ENCODE measurements around the gene DLG2.
"Not testable (repeated sequence)": the region's sequence is repeated elsewhere in the genome, so short reads cannot be mapped to it uniquely, and the experiment has no call there.

DLG2 gene

DNA sequence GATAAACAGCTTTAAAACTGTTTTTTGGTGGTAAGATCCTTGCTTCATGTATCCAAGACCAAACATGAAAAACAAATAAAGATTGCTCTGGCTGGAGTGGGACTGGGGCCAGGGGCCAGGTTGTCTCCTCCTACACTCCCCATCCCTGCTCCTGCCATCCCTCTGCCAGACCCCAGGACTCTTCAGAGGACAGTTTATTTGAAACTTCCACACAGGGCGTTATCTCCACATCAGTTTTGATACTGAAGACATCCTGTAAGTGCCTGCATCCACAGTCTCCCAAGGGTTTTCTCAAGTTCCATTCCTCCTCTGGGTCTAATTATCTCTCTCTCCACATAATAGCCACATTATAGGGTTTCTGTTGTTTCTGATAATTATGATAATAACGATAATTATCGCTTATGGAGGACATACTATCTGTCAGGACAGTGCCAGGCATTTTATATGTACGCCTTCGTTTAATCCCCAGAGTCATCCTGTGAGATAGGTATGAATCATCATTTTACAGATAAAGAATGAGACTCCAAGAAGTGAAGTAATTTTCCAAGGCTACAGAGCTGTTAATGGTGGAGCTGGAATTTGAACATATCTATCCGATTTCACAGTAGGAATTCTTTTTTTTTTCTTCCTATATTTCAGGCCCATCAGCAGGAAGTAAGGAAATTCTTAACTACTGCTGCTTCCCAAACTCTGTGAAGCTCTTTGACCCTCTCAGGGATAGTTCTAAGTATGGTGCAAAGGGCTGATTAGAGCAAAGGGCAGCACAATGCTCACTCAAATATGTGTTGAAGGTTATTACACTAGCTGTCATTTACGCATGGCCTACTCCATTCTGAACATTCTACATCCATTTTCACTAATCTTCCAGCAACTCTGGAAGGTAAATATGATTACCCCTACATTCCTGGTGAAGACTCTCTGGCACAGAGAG, 1852.9 kb downstream of the DLG2 start:
- DNase-seq (ENCODE audit: low spot score), result no peak

- no peak for DNase-seq (ENCODE audit: low spot score)
Measured at GRCh38 chr11:83768489-83768888, 1858.7 kb downstream of the DLG2 start.

- DNase-seq (ENCODE audit: low spot score), result no peak
Measured at GRCh38 chr11:83766932-83767331, 1860.2 kb downstream of the DLG2 start.

- DNase-seq (ENCODE audit: low spot score), result no peak
Measured at GRCh38 chr11:83764643-83765042, 1862.5 kb downstream of the DLG2 start.

- DNase-seq (ENCODE audit: low spot score), result no peak
Measured at GRCh38 chr11:83760932-83761331, 1866.2 kb downstream of the DLG2 start.

DNA sequence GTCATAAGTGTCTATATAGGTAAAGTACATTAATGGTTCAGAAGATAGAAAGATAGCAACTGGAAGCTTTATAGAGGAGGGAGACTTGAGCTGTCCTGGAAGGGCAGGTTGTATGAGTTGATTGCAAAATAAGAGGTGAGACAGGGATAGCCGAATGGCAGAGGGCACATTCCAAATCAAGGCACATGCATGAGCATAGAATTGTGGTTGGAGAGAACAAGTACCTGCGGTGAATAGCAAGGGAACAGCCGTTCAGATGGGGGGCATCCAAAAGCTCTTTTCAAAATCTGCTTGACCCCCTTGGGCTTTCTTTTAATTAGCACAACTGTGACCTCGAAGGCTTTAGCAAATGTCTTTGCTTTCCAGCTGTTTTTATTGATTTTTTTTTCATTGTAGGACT, 1868.0 kb downstream of the DLG2 start:
- DNase-seq (ENCODE audit: low spot score), result no peak

- DNase-seq (ENCODE audit: low spot score), result no peak
Measured at GRCh38 chr11:83751041-83751440, 1876.1 kb downstream of the DLG2 start.

GRCh38 chr11:83746921-83747585, 1880.1 kb downstream of the DLG2 start:
- DNase-seq (ENCODE audit: low spot score), result no peak

GRCh38 chr11:83744620-83745192, 1882.4 kb downstream of the DLG2 start:
- no peak for DNase-seq (ENCODE audit: low spot score)

- no peak for DNase-seq (ENCODE audit: low spot score)
Measured at GRCh38 chr11:83736684-83737083, 1890.5 kb downstream of the DLG2 start.

DNA sequence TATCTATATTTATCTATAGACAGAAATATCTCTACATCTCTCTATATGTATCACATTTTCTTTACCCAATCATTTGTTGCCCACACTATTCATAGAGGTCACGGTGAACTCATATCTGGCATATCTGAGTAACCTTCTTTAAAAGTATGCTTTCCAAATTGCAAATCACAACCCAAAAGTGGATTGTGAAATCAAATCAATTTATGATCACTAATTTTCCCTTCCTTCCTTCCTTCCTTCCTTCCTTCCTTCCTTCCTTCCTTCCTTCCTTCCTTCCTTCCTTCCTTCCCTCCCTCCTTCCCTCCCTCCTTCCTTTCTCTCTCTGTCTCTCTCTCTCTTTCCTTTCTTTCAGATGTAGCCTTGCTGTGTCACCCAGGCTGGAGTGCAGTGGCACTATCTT, 1893.0 kb downstream of the DLG2 start:
- no peak for DNase-seq (ENCODE audit: low spot score)

GRCh38 chr11:83731288-83731687, 1895.9 kb downstream of the DLG2 start:
- DNase-seq (ENCODE audit: low spot score), result not testable (repeated sequence)

GRCh38 chr11:83728281-83728680, 1898.9 kb downstream of the DLG2 start:
- no peak for DNase-seq (ENCODE audit: low spot score)

DNA sequence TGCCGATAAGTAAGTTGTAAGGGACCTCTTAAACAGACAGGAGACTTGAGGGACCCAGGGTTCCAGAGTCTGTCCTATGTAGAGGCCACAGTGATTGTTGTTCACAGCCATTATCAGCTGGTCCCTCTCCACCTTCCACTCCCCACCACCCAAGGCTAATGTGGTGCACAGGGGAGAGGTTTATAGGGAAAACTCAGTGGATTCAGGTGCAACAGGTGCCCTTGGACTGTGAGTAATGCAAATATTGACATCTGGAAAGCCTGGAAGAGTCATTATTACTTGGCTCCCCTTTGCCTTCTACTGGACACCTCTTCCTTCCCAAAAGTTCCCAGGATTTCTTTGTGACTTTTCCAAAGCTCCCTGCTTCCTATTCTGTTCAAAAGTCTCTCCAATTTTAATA, 1899.9 kb downstream of the DLG2 start:
- DNase-seq (ENCODE audit: low spot score), result no peak

DNA sequence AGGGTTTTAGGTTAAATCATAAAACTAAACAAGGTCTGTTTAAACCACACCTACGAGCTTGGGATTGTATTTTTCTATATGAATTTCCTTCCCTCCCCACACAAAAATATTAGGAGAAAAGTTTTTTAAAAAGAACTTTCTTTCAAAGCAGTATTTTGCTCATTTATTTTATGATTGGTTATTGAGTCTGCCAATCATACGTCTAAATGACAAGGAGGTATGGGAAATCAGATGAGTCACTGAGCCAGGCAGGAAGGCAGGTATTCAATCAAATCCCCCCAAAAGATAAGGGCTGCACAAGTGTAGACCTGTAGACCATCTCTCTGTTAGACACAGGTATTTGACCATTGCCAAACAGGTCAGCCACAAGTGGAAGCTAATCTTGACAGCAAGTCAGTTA, 1900.8 kb downstream of the DLG2 start:
- DNase-seq (ENCODE audit: low spot score), result no peak

DNA sequence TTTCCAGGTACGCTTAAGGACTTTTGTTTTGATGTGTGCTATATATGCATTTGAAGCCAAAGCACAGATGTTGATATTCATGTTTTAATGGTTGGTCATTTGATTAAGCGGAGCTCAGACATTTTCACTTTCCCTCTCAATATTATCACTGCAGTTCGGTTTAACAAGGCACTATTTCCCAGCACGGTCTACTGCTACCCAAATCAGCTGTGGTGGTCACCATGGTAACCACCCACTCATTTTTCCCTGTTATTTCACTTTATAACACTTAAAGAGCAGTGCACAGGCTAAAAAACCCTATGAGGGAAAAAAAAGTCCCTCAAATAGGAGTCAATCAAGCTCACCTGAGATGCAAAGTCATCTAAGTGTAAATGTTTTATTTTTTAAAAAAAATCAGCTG, 1901.4 kb downstream of the DLG2 start:
- DNase-seq (ENCODE audit: low spot score), result no peak

DNA sequence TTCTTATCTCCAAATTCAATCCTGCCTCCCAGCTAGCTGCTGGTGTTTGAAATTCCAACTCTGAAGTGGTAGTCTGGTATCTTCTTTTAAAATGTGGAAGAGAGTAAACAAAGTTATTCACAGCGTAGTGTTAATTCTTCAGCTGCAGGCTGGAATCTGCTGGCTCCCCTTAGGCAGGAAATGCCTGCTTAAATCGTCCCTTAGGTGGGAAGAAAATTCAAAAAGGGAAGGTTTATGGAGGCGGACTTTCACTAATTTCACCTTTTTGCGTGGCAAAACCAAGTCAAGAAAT, 1901.9 kb downstream of the DLG2 start:
- no peak for DNase-seq (ENCODE audit: low spot score)

GRCh38 chr11:83723999-83724398, 1903.1 kb downstream of the DLG2 start:
- no peak for DNase-seq (ENCODE audit: low spot score)

DNA sequence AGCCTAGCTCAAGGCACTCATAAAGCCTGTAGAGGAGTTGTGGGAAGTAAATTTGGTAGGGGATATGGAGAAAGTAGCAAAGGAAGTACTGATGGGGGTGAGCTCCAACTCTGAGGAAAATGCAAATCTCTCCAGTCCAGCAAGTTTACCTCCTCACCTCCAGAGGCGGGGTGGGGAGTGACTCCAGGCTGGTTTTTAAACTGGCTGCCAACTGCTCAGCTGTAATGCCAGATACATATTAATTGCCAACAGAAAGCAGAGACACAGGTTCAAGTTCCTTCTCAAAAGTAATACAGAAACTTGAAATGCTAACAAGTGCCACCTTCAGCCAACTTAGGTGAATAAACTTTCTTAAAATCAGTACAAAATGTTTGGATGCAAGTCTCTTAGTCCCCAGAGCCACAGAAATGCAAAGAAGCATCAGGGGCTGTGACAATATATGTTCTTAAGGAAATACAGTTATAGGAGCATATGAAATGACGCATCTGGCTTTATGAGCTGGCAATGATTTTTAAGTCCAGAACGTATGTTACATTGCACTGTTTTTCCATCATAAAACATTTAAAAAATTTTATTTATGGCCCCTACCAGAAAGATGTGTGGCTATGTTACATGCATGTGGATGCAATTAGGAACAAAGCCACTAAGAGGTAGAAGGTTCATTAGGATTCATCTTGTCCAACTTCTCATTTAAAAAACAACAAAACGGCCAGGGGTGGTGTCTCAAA, 1904.6 kb downstream of the DLG2 start:
- no peak for DNase-seq (ENCODE audit: low spot score)

DNA sequence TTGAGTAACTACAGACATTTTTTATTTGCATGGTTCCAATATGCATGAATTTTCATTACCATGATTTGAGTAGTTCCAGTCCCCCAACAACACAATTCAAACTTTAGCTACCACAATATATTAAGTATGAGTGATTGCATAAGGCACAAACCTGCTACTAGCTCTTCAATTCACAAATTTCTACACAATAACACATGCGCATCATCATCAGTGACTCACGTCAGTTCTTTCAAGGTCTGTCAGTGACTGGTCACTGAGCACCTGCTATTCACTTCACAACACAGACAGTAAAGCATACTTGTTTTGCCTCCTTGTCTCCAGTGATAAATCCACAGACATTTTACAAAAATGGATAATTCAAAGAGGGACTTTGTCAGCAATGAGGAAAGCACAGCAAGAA, 1905.9 kb downstream of the DLG2 start:
- DNase-seq (ENCODE audit: low spot score), result no peak

DNA sequence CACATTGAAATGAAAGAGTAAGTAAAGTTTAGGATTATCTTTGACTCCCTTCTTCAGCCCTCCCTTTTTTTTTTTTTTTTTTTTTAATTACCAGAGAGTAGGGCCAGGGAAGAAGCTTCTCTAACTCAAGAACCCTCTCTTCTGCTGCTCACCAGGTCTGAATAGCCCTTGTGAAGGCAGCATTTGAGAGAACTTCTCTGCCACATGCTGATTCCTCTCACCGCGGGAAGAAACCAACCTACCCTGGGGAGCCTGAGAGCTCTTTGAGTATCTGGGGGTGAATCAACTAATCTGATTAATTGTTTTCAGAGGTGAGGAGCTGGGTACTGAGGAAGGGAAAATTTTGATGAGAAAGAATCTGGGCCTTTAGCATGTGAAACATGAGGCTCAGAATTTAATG, 1906.5 kb downstream of the DLG2 start:
- no peak for DNase-seq (ENCODE audit: low spot score)

DNA sequence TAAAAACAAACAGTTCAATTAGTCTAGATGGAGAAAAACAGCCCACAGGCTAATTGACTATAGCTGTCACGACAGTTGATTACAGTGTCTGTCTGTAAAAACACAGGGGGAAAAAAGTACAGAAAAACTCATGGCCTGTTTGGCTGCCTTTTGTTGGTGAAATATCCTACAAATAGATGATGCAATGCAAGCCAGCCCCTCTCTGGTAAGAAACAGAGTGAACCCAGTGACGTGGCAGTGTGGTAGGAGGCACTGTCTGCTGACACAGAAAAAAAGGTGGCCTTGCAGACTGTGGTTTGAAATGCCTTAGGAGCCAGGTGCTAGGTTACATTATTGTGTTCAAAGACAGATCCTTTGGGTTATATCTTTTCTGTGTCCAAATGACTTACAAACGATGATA, 1909.6 kb downstream of the DLG2 start:
- DNase-seq (ENCODE audit: low spot score), result no peak
